ENCODE data around the gene TPCN2. TPM values are rescaled to one million over a fixed set of nuclear protein-coding genes. Genes with fewer than 3 reads are reported as not detected.

TPCN2 gene
- total and polyA plus RNA-seq, 9 of the 15 experiments (the other 6 are each of a cell fraction or from before 2014, with no cell fraction given): 0.66 to 10.2 (median 4.6) TPM

DNA sequence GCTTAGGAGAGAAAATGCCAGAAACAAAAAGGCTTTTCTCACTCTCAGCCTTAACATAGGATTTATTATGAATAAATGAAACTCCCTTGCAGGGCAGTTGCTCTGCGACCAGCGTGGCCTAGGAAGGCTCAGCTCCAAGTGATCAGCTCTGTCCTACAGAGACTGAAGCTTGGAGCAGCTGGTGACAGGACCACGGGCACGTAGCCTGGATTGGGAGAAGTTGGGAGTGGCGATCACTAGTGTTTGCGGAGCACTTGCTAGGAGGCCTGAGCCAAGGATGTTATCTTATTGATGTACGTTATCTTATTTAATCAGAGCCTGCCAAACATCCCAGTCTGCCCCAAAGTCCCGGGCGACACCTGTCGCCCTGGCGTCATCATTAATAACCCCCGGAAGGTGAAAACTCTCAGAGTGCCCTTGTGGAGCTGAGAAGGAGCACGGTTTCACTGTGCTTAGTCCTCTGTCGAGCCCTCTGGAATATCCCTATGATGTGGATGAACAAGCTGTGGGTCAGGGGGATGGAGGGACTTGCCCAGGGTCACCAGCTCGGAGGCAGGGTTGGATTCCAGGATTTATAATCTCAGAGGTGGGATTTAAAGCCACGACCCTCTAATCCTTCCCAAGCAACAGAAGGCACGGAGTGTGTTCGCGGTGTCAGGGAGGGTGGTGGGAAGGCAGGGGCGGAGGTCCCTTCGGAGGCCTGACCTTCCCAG lies 66.2 kb downstream of the TPCN2 start:
- peaks cover 0 to 13% of the 10 kb centered on the region in 2 experiments; a peak in 2 of 5 replicates for H3K4me1 ChIP-seq (replicated peaks in 1 of 2; ENCODE audit: control insufficient read depth in 2 of 2, insufficient read depth in 2 of 2, low read length in 2 of 2)
- no peak overlapping the region for H3K27ac ChIP-seq (ENCODE audit: extremely low read depth, low read depth, low read length)
- H3K9me1 ChIP-seq (ENCODE audit: control insufficient read depth, insufficient read depth, low read length): no peaks in the 10 kb centered on the region
- peaks cover 3% of the 10 kb centered on the region; the same call in 1 of the 2 replicates for H3K9me3 ChIP-seq (replicated peaks; ENCODE audit: control insufficient read depth, insufficient read depth, low read depth, low read length)
- H3K79me2 ChIP-seq (ENCODE audit: control insufficient read depth, insufficient read depth, low read length): no peaks in the 10 kb centered on the region
- H3K4me2 ChIP-seq (ENCODE audit: insufficient read depth, low read length): no peak overlapping the region
- no TSS peak for BruUV-seq (replicated peaks)
- no peak for ATAC-seq
- in situ Hi-C loops (cut with MboI): no loop called here
- CTCF ChIA-PET (ENCODE audit: low intra/inter-chr PET ratio): no interaction called here
- WGBS (ENCODE audit: insufficient coverage, low coverage, missing lambda C conversion rate): 12% methylated on average over 21 of the region's 21 CpGs
- TF ChIP-seq E2F5 (CRISPR knock-in tag; IDR thresholded peaks at IDR 0.05) (no peak), ZNF354B (CRISPR knock-in tag; IDR thresholded peaks at IDR 0.05) (no peak), MCM2 (IDR thresholded peaks at IDR 0.05; ENCODE audit: low read depth) (no peak), ZNF79 (CRISPR knock-in tag; IDR thresholded peaks at IDR 0.05; ENCODE audit: low read depth) (no peak), ZBTB7A (IDR thresholded peaks at IDR 0.05; ENCODE audit: borderline replicate concordance, control insufficient read depth, low read depth, low read length) (no peak), EHMT2 (IDR thresholded peaks at IDR 0.05) (no peak), LEF1 (IDR thresholded peaks at IDR 0.05) (no peak), BCL6 (CRISPR knock-in tag; IDR thresholded peaks at IDR 0.05) (no peak)
- TF ChIP-seq, protein P1, sequence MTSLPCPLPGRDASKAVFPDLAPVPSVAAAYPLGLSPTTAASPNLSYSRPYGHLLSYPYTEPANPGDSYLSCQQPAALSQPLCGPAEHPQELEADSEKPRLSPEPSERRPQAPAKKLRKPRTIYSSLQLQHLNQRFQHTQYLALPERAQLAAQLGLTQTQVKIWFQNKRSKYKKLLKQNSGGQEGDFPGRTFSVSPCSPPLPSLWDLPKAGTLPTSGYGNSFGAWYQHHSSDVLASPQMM (CRISPR knock-in tag; IDR thresholded peaks at IDR 0.05): no peak
- TF ChIP-seq, protein P2, sequence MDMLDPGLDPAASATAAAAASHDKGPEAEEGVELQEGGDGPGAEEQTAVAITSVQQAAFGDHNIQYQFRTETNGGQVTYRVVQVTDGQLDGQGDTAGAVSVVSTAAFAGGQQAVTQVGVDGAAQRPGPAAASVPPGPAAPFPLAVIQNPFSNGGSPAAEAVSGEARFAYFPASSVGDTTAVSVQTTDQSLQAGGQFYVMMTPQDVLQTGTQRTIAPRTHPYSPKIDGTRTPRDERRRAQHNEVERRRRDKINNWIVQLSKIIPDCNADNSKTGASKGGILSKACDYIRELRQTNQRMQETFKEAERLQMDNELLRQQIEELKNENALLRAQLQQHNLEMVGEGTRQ (CRISPR knock-in tag; IDR thresholded peaks at IDR 0.05): no peak
- TF ChIP-seq, protein P3, sequence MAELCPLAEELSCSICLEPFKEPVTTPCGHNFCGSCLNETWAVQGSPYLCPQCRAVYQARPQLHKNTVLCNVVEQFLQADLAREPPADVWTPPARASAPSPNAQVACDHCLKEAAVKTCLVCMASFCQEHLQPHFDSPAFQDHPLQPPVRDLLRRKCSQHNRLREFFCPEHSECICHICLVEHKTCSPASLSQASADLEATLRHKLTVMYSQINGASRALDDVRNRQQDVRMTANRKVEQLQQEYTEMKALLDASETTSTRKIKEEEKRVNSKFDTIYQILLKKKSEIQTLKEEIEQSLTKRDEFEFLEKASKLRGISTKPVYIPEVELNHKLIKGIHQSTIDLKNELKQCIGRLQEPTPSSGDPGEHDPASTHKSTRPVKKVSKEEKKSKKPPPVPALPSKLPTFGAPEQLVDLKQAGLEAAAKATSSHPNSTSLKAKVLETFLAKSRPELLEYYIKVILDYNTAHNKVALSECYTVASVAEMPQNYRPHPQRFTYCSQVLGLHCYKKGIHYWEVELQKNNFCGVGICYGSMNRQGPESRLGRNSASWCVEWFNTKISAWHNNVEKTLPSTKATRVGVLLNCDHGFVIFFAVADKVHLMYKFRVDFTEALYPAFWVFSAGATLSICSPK (IDR thresholded peaks at IDR 0.05; ENCODE audit: borderline replicate concordance): no peak
- H3K36me3 ChIP-seq (ENCODE audit: control insufficient read depth, insufficient read depth, low read length): no peaks in the 10 kb centered on the region
- H3K9ac ChIP-seq (ENCODE audit: insufficient read depth in 1 of 2, low read depth in 2 of 2, low read length in 2 of 2): peak overlapping the region in 1 of 2 experiments; percentile 35; a peak in 1 of 4 replicates
- H2AFZ ChIP-seq (ENCODE audit: low read depth, low read length): no peak overlapping the region
- no peak for DNase-seq (ENCODE audit: extremely low read depth in 1 of 4, low spot score in 3 of 4)
- no peak overlapping the region for H3K4me3 ChIP-seq
- FAIRE-seq: no peak
- peaks cover 13% of the 10 kb centered on the region; the same call in 1 of the 2 replicates for H4K20me1 ChIP-seq (replicated peaks; ENCODE audit: control insufficient read depth, insufficient read depth, low read length)
- intact Hi-C loops (cut with micrococcal nuclease): no loop called here
- H3K27me3 ChIP-seq (ENCODE audit: control insufficient read depth in 2 of 2, insufficient read depth in 2 of 2, low read length in 2 of 2): peaks cover 41 to 77% of the 10 kb centered on the region in 2 experiments
- POLR2A ChIA-PET: interaction anchor here (0.8 to 1.0 kb wide), 3 partner anchors 9 to 443 kb away, joined by 3 to 5 read pairs (median 3); no protein-coding TSS in a partner anchor

All from K562 (cell line).